Dermis microvascular lymphatic vessel endothelial cell (primary cell): ENCODE measurements around the gene PECR. TPM values are rescaled to one million over a fixed set of nuclear protein-coding genes. Genes with fewer than 3 reads are reported as not detected.
A peak's percentile ranks its signal among the peaks of the same experiment; 100 is the strongest.
"Not testable (repeated sequence)": the region's sequence is repeated elsewhere in the genome, so short reads cannot be mapped to it uniquely, and the experiment has no call there.

Experiments used
- DNase-seq, 2 donors: peaks; one replicate each; pipeline versions ENCODE4 v3.0.0 to v3.0.0-alpha.2; 2010; ENCODE audit warnings: low read depth in 2 of 2
- total RNA-seq: library from RNA; depleted of rRNA; stranded (reverse); fragments of >200 nt; gene quantifications from 2 replicates; pipeline ENCODE4 v1.2.1, GENCODE V29; 2014

PECR gene
- total RNA-seq, 1 donor from 2014 or later, result 10.4 TPM

DNA sequence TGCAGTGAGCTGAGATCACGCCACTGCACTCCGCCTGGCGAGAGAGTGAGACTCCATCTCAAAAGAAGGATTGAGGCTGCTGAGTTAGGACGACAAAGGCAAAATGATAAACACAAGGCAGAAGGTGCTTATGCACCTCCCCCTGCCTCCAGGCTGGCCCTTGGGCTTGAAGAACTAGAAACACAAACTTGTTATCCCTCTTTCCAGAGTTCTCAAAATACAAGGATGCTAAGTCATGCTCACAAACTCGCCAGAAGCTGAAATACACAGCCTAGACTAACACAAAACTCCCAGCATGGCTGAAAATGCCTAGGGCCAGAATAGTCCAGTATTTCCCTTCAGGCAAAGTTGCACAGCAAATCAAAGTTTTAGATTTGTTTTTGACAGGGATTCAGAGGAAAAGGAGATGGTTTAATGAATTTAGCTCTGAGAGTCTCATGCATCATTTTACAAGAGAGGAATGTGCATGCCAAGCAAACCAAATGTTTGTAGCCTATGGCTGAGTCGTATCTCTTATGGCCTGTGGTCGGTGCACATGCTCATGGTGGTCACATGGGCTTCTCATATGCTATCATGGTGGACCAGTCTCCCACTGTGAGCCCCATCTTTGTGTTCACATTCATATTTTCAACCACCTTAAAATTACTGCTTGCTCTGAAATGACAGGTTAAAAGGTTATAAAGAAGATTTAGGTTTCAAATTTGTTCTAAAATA, 52.0 kb downstream of the PECR start:
- DNase-seq, result no peak

DNA sequence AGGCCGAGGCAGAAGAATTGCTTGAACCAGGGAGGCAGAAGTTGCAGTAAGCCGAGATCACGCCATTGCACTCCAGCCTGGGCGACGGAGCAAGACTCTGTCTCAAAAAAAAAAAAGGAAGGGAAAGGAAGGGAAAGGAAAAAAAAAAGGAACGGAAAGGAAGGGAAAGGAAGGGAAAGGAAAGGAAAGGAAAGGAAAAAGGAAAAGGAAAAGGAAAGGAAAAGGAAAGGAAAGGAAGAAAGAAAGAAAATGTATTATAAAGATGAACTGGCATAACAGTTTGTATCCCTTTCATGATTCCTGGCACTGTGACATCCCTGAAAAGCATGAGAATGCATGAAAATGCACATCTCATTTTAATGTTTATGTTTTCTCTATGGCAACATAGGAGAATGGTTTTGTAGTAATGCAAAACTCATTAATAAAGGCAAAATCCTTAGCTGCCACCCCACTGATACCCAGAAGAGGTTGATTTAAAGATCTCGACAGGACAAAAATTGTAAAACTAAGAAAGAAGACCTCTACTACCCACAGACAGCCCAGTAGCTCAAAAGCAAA, 56.8 kb downstream of the PECR start:
- no peak for DNase-seq

- peak; percentile 18 to 52 for DNase-seq
These were observed 58.5 kb downstream of the PECR start for GRCh38 chr2:216023055-216023648.

DNA sequence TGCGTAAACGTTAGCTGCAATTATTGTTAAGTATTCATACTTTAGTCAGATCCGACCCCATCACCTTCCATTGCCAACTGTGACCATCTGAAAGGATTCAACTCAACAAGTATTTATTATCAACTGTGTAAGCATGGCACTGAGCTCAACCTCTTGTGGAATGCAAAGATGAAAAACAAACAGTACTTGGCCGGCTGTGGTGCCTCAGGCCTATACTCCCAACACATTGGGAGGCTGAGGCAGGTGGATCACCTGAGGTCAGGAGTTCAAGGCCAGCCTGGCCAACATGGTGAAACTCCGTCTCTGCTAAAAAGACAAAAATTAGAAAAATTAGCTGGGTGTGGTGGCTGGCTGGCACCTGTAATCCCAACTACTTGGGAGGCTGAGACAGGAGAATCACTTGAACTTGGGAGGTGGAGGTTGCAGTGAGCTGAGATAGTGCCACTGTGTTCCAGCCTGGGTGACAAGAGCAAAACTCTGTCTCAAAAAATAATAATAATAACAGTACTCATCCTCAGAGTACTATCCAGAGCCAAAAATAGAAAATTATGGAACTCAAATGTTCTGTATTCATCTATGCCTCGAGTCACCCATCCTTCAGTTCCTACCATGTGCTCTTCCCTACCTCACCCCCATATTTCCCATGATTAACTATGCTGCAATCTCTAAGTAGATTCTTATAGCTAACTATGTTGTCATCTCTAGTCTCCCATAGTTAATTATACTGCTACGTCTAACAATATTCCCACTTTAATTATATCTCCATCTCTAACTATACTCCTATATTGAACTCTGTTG, 59.6 kb downstream of the PECR start:
- DNase-seq, result no peak

DNA sequence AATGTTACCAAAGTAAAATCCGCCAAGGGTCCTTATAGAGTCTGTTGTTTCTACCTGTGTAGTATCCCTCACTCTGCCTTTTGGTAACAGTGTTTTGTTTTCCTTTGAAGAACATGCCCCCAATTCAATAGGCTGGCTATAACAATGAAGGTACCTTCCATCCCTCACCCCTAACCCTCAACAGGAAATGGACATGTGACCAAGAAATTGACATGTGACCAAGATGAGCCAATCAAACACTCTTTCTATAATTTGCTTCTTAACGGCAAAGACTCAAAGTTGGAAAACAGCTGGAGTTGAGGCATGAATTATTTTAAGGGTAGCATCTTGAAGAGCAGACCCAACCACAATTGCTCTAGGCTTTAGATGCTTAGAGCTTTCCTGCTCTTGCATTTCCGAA, 62.9 kb downstream of the PECR start:
- no peak for DNase-seq

GRCh38 chr2:216017365-216017764, 64.2 kb downstream of the PECR start:
- no peak for DNase-seq

GRCh38 chr2:216016581-216016980, 65.0 kb downstream of the PECR start:
- no peak for DNase-seq

- peak in 1 of 2 donors; percentile 11 for DNase-seq
These were observed 65.7 kb downstream of the PECR start for GRCh38 chr2:216015722-216016464.

DNA sequence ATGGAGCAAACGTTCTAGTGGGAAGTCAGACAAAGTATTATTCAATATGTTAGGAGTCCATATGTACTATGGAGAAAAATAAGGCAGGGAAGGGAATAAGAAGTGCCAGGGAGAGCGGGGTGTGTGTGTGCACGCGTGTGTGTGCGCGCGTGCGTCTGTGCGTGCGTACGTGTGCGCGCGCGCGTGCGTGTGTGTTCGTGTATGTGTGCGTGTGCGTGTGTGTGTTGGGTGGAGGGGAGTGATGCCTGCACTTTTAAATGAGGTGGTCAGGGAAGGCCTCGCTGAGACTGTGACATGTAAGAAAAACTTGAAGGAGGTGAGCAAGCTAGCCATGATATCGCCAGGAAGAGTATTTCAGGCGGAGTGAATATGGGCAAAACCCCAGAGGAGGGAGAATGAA, 66.6 kb downstream of the PECR start:
- no peak for DNase-seq

DNA sequence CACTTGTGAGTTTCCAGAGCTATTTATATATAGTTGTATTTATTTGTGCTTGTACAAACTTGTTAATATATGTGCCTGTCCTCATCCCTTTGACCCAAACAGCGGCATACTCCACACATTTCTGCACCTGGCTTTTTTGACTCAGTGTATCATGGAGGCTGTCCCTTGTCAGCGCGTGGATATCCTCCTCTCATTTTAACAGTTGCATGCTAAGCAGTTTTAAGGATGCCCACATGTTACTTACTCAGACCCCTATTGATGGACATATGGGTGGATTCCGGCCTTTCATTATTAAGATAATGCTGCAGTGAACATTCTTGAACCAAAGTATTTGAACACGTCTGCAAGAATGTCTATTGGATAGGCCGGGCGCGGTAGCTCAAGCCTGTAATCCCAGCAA, 67.6 kb downstream of the PECR start:
- no peak for DNase-seq

GRCh38 chr2:216013080-216013909, 68.3 kb downstream of the PECR start, which contains the start of gene MREG:
TSS of gene MREG (minus strand) at chr2:216013551. CDS start at chr2:216013327, 224 bp downstream.
- DNase-seq, result peak; percentile 33 to 61

GRCh38 chr2:216012830-216013079, 68.9 kb downstream of the PECR start:
- no peak for DNase-seq

- no peak for DNase-seq
These were observed 69.3 kb downstream of the PECR start for GRCh38 chr2:216012133-216012829.

- not testable (repeated sequence) for DNase-seq
These were observed 72.4 kb downstream of the PECR start for GRCh38 chr2:216009215-216009614.

GRCh38 chr2:216008387-216008786, 73.2 kb downstream of the PECR start:
- no peak for DNase-seq

GRCh38 chr2:216006164-216006663, 75.4 kb downstream of the PECR start:
- peak in 1 of 2 donors; percentile 62 for DNase-seq

DNA sequence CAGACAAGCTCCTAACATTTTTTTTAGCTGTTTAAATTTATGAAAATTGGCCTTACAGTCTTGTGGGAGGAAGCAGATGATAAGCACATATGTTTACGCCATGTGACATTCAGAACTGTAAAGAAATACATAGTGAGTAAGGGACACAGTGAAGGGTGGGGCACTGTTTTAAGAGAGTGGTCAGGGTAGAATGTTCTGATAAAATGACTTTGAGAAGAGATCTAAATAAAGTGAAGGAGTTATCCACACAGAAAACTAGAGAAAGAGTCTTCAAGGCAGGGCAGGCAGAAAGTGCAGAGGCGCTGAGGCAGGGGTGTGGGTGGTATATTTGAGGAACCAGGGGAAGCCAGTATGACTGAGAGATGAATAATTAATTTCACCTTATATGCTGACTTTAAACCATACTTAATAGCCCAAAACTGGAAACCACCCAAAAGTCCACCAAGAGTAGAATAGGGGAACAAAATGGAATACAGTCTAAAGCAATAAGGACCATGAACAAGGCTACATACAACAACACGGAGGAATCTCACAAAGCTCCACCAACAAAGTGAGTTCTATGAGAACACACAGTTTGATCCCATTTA, 76.8 kb downstream of the PECR start:
- no peak for DNase-seq

- no peak for DNase-seq
These were observed 77.5 kb downstream of the PECR start for GRCh38 chr2:216003876-216004696.

GRCh38 chr2:216002693-216003092, 78.9 kb downstream of the PECR start:
- DNase-seq, result no peak
